Calu3 (cell line): Measurements from ENCODE around the gene ACAA1. TPM values are rescaled to one million over a fixed set of nuclear protein-coding genes. Genes with fewer than 3 reads are reported as not detected.
"Not testable (repeated sequence)": the region's sequence is repeated elsewhere in the genome, so short reads cannot be mapped to it uniquely, and the experiment has no call there.

Source experiments
- BruUV-seq: library from RNA; stranded (reverse); fragments of 400-500 nt; replicated peaks from 2 replicates; lab custom pipeline; 2021; lab: Mats Ljungman, UMichigan
- CTCF ChIA-PET: fragments of 300-600 bp; sonication (Branson Sonifier 250); formaldehyde crosslinking; loops from one replicate; lab custom pipeline; 2022; ENCODE audit warnings: antibody characterized with exemption; lab: Charles Lee
- DNase-seq: peaks from one replicate; pipeline ENCODE4 v3.0.0; 2022
- H3K27ac Mint-ChIP-seq: one replicate; pipeline ENCODE4 v1.8.0; 2022; ENCODE audit warnings: mixed read lengths; ENCODE audit not compliant: unreplicated experiment
- H3K27me3 Mint-ChIP-seq: one replicate; pipeline ENCODE4 v1.8.0; 2022; ENCODE audit warnings: mixed read lengths; ENCODE audit not compliant: unreplicated experiment
- H3K36me3 Mint-ChIP-seq: one replicate; pipeline ENCODE4 v1.8.0; 2022; ENCODE audit warnings: mild to moderate bottlenecking, moderate library complexity, mixed read lengths; ENCODE audit not compliant: insufficient read depth, unreplicated experiment
- H3K4me1 Mint-ChIP-seq: one replicate; pipeline ENCODE4 v1.8.0; 2022; ENCODE audit warnings: mild to moderate bottlenecking, low read depth, mixed read lengths; ENCODE audit not compliant: unreplicated experiment
- H3K4me3 Mint-ChIP-seq: one replicate; pipeline ENCODE4 v1.8.0; 2022; ENCODE audit warnings: mild to moderate bottlenecking, low read depth, moderate library complexity, mixed read lengths; ENCODE audit not compliant: unreplicated experiment
- H3K9me3 Mint-ChIP-seq: one replicate; pipeline ENCODE4 v1.8.0; 2022; ENCODE audit warnings: low read depth, mixed read lengths; ENCODE audit not compliant: unreplicated experiment
- intact Hi-C: fragments of 100-400 bp; cut with micrococcal nuclease; formaldehyde crosslinking; loops from one replicate; pipeline ENCODE4 v1.10.0; 2022; ENCODE audit not compliant: unreplicated experiment
- total RNA-seq: library from RNA; stranded (reverse); gene quantifications from 2 replicates; pipeline ENCODE4 v1.2.3, GENCODE V29; 2022
- TF ChIP-seq, protein P1 (sequence below): fragments of 200-600 bp; IDR thresholded peaks from one replicate; pipeline ENCODE4 v1.8.0; 2022; ENCODE audit warnings: antibody characterized with exemption; ENCODE audit not compliant: unreplicated experiment

The ACAA1 gene
- total RNA-seq, 1 experiment from 2014 or later = 64.5 TPM

DNA sequence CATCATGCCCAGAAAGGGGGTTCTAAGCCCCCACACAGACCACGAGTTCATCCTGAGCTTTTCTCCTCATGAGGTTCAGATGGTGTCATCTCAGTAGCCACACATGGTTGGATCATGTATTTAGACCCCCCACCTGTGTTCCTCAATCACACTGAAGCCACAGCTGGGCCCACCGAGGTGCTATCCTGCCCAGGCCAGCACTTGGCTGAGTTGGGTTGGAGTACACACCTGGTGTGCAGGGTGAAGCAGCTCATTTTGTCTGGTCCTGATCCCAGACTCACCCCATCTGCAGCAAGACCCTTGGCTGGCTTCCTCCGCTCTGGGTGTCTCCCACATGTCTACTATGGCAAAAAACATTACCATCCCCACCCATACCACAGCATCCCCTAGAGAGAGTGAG lies 41.9 kb downstream of the ACAA1 start:
- no peak for DNase-seq
- no peaks in the 10 kb centered on the region for H3K4me1 Mint-ChIP-seq
- H3K9me3 Mint-ChIP-seq = no peaks in the 10 kb centered on the region
- BruUV-seq = no TSS peak
- no peak overlapping the region for H3K4me3 Mint-ChIP-seq
- peaks cover 93% of the 10 kb centered on the region for H3K27me3 Mint-ChIP-seq
- intact Hi-C loops = no loop called here
- no peak overlapping the region for H3K27ac Mint-ChIP-seq
- H3K36me3 Mint-ChIP-seq = no peaks in the 10 kb centered on the region
- CTCF ChIA-PET = interaction anchor here (0.7 kb wide), 1 partner anchor 23 kb away, joined by 3 read pairs; no protein-coding TSS in a partner anchor
- TF ChIP-seq, protein P1, sequence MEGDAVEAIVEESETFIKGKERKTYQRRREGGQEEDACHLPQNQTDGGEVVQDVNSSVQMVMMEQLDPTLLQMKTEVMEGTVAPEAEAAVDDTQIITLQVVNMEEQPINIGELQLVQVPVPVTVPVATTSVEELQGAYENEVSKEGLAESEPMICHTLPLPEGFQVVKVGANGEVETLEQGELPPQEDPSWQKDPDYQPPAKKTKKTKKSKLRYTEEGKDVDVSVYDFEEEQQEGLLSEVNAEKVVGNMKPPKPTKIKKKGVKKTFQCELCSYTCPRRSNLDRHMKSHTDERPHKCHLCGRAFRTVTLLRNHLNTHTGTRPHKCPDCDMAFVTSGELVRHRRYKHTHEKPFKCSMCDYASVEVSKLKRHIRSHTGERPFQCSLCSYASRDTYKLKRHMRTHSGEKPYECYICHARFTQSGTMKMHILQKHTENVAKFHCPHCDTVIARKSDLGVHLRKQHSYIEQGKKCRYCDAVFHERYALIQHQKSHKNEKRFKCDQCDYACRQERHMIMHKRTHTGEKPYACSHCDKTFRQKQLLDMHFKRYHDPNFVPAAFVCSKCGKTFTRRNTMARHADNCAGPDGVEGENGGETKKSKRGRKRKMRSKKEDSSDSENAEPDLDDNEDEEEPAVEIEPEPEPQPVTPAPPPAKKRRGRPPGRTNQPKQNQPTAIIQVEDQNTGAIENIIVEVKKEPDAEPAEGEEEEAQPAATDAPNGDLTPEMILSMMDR = no peak

DNA sequence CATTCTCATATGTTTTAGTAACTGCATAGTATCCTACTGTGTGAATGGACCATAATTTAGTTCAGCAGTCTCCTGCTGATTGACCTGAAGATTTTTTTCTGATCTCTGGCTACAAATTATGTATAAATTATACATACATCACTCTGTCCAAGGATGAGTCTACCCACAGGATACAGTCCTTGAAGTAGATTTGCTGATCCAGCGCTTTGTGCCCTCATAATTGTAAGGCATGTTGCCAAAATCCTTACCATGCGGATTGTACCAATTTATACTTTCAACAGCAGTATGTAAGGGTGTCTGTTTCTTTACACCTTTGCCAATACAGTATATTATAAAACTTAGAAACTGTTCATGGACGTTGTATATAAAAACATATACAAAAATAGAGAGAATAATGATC lies 46.5 kb downstream of the ACAA1 start:
- H3K4me3 Mint-ChIP-seq = no peak overlapping the region
- no peak for DNase-seq
- no peaks in the 10 kb centered on the region for H3K36me3 Mint-ChIP-seq
- CTCF ChIA-PET = no interaction called here
- TF ChIP-seq, protein P1 = no peak
- BruUV-seq = no TSS peak
- no peaks in the 10 kb centered on the region for H3K4me1 Mint-ChIP-seq
- H3K27ac Mint-ChIP-seq = no peak overlapping the region
- H3K9me3 Mint-ChIP-seq = no peaks in the 10 kb centered on the region
- intact Hi-C loops = no loop called here
- peaks cover 48% of the 10 kb centered on the region for H3K27me3 Mint-ChIP-seq

DNA sequence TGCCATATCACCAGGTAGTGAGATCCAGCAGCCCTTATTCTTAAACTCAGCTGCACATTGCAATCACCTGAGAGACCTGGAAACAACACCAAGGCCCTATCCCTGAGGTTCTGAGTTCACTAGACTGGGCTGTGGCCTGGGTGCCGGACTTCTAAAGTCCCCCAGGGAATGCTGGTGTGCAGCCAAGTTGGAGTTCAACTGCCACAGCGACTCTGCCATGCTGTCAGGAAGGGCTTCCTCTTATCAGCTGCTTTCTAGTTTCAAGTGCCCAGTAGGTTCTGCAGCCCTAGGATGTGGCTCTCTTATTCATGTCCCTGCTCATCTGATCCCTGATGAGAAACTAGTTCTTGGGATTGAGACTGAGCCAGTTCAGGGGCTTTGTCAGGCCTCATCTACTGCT lies 47.8 kb downstream of the ACAA1 start:
- peaks cover 3% of the 10 kb centered on the region for H3K9me3 Mint-ChIP-seq
- CTCF ChIA-PET = no interaction called here
- no peak overlapping the region for H3K27ac Mint-ChIP-seq
- no TSS peak for BruUV-seq
- H3K27me3 Mint-ChIP-seq = peaks cover 35% of the 10 kb centered on the region
- H3K4me1 Mint-ChIP-seq = no peaks in the 10 kb centered on the region
- TF ChIP-seq, protein P1 = no peak
- no peak for DNase-seq
- H3K4me3 Mint-ChIP-seq = no peak overlapping the region
- intact Hi-C loops = no loop called here
- H3K36me3 Mint-ChIP-seq = peaks cover 7% of the 10 kb centered on the region

DNA sequence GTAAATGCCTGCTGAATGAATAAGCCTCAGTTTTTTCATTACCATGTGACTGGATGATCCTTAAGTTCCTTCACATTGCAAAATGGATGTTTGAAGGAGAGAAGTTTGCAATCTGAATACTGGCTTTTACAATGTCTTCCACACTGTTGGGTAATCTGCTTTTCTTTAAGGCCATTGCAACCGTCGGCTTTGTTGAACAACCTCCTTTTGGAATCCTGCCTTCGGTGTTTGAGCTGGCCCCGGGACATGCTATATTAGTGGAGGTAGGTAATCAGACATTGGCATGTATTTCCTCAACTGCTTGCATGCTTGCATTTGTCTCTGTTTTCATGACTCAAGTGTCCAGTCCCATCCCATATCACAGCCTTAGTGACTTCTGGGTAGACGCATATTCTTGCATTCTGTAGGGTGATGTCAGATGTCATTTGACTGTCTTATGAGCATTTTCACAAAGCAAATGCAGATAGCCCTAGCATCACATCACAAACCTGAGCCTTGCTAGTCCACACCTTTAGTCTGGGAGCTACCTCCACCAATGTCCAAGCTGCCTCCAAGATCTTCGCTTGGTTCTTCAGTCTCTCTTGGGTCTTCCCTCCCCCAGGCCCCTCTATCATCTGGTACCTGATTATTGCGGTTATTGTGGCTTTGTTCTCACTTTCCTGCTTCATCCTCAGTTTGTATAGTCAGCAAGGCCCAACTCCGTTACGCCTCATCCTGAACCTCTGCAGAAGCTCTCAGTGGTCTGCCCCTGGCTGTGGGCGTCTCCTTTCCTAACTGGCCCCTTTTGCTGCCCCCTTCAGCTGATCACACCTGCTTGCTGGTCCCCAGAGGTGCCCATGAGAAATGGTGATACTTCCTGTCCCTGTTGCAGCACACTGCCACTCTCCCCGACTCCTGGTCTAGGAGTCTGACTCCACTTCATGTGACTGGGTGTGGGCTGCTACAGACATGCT lies 48.5 kb downstream of the ACAA1 start:
- H3K4me1 Mint-ChIP-seq = no peaks in the 10 kb centered on the region
- CTCF ChIA-PET = no interaction called here
- no TSS peak for BruUV-seq

DNA sequence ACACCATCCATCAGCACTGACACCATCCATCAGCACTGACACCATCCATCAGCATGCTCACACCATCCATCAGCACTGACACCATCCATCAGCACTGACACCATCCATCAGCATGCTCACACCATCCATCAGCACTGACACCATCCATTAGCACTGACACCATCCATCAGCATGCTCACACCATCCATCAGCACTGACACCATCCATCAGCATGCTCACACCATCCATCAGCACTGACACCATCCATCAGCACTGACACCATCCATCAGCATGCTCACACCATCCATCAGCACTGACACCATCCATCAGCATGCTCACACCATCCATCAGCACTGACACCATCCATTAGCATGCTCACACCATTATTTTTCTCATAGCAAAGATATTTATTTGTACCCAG lies 49.6 kb downstream of the ACAA1 start:
- peaks cover 10% of the 10 kb centered on the region for H3K9me3 Mint-ChIP-seq
- H3K4me1 Mint-ChIP-seq, H3K27ac Mint-ChIP-seq: not testable (repeated sequence)

More for the DNA sequence above, 48.5 kb downstream of the ACAA1 start:
- Mint-ChIP-seq H3K27ac (no peak overlapping the region), H3K4me3 (no peak overlapping the region), H3K36me3 (peaks cover 10% of the 10 kb centered on the region), H3K27me3 (peaks cover 27% of the 10 kb centered on the region), H3K9me3 (peaks cover 5% of the 10 kb centered on the region)
- intact Hi-C loops = no loop called here
- DNase-seq = no peak
- TF ChIP-seq, protein P1 = no peak

More for the DNA sequence above, 49.6 kb downstream of the ACAA1 start:
- Mint-ChIP-seq H3K27me3 (peaks cover 16% of the 10 kb centered on the region), H3K36me3 (peaks cover 10% of the 10 kb centered on the region)
- H3K4me3 Mint-ChIP-seq, DNase-seq, intact Hi-C loops, CTCF ChIA-PET, BruUV-seq: not testable (repeated sequence)
